Epidermal melanocyte (primary cell): ENCODE data around the gene DYSF.

Experiments used
- DNase-seq: peaks from one replicate; pipeline ENCODE4 v3.0.0; 2011; ENCODE audit warnings: low spot score; ENCODE audit not compliant: insufficient read length

DYSF gene

GRCh38 chr2:71602115-71602495 lies 148.7 kb downstream of the DYSF start:
- DNase-seq = no peak

- DNase-seq = no peak
These were observed 149.2 kb downstream of the DYSF start for GRCh38 chr2:71602581-71602980.

GRCh38 chr2:71603311-71603811 lies 150.0 kb downstream of the DYSF start:
- DNase-seq = no peak

- DNase-seq = no peak
These were observed 150.7 kb downstream of the DYSF start for GRCh38 chr2:71603851-71604725.

- no peak for DNase-seq
These were observed 151.4 kb downstream of the DYSF start for GRCh38 chr2:71604726-71605120.

GRCh38 chr2:71605173-71605641 lies 151.8 kb downstream of the DYSF start:
- no peak for DNase-seq

GRCh38 chr2:71605781-71606241 lies 152.4 kb downstream of the DYSF start:
- no peak for DNase-seq

- DNase-seq = no peak
These were observed 152.9 kb downstream of the DYSF start for GRCh38 chr2:71606244-71606643.

GRCh38 chr2:71607151-71607889 lies 154.0 kb downstream of the DYSF start:
- DNase-seq = no peak

- no peak for DNase-seq
These were observed 154.7 kb downstream of the DYSF start for GRCh38 chr2:71608034-71608433.

- DNase-seq = no peak
These were observed 155.1 kb downstream of the DYSF start for GRCh38 chr2:71608441-71608840.

- no peak for DNase-seq
These were observed 155.7 kb downstream of the DYSF start for GRCh38 chr2:71609029-71609428.

GRCh38 chr2:71609441-71609840 lies 156.1 kb downstream of the DYSF start:
- DNase-seq = no peak

GRCh38 chr2:71609958-71610357 lies 156.6 kb downstream of the DYSF start:
- DNase-seq = no peak

GRCh38 chr2:71610671-71611070 lies 157.3 kb downstream of the DYSF start:
- DNase-seq = no peak

- DNase-seq = no peak
These were observed 157.9 kb downstream of the DYSF start for GRCh38 chr2:71611247-71611646.

- no peak for DNase-seq
These were observed 158.6 kb downstream of the DYSF start for GRCh38 chr2:71611781-71612527.

- no peak for DNase-seq
These were observed 159.4 kb downstream of the DYSF start for GRCh38 chr2:71612581-71613402.

GRCh38 chr2:71613403-71613952 lies 160.1 kb downstream of the DYSF start:
- DNase-seq = no peak
